ENCODE data around the gene PCDHB15. TPM values are rescaled to one million over a fixed set of nuclear protein-coding genes. Genes with fewer than 3 reads are reported as not detected.
"Not testable (repeated sequence)": the region's sequence is repeated elsewhere in the genome, so short reads cannot be mapped to it uniquely, and the experiment has no call there.

Gene PCDHB15
- total RNA-seq, 1 experiment from 2014 or later = not detected

DNA sequence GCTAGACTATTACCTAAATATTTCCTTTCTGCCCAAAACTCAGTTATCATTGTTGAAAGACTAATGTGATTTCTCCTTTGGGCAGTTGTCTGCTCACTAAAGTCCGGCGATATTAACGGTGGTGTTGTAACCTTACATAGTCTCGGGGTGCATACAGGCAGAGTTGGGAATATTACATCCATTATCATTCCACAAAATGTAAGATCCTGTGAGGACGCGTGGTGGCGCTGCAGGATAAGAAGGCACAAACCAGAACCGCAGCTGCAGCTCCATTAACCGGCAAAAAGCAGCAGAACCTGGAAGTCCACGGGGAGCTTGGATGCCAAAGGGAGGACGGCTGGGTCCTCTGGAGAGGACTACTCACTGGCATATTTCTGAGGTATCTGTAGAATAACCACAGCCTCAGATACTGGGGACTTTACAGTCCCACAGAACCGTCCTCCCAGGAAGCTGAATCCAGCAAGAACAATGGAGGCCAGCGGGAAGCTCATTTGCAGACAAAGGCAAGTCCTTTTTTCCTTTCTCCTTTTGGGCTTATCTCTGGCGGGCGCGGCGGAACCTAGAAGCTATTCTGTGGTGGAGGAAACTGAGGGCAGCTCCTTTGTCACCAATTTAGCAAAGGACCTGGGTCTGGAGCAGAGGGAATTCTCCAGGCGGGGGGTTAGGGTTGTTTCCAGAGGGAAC lies 31.4 kb upstream of the PCDHB15 start, which contains the start of gene PCDHB13:
TSS of gene PCDHB13 (plus strand) at position 264 of the 684 bp plus-strand sequence. CDS start at position 469, 205 bp downstream.
- H3K36me3 ChIP-seq (ENCODE audit: insufficient read depth, low read length); H3K4me2 ChIP-seq (ENCODE audit: low read depth, low read length, poor library complexity, severe bottlenecking); H3K27me3 ChIP-seq (ENCODE audit: low read length); H3K9me2 ChIP-seq (replicated peaks; ENCODE audit: insufficient read depth, low read length); H2AFZ ChIP-seq (ENCODE audit: low read length); H3K4me3 ChIP-seq (ENCODE audit: low read length); H3K9ac ChIP-seq (ENCODE audit: low read length); H3K79me2 ChIP-seq (ENCODE audit: low read length); H3K9me3 ChIP-seq (ENCODE audit: low read length); H4K20me1 ChIP-seq (ENCODE audit: insufficient read depth, low read depth, low read length); H3K4me1 ChIP-seq (ENCODE audit: low read length); H3K27ac ChIP-seq (ENCODE audit: low read length): not testable (repeated sequence)
- peak; percentile 76 for DNase-seq

DNA sequence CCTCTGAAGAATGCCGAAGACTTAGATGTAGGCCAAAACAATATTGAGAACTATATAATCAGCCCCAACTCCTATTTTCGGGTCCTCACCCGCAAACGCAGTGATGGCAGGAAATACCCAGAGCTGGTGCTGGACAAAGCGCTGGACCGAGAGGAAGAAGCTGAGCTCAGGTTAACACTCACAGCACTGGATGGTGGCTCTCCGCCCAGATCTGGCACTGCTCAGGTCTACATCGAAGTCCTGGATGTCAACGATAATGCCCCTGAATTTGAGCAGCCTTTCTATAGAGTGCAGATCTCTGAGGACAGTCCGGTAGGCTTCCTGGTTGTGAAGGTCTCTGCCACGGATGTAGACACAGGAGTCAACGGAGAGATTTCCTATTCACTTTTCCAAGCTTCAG lies 30.6 kb upstream of the PCDHB15 start:
- not testable (repeated sequence) for H3K4me2 ChIP-seq (ENCODE audit: low read depth, low read length, poor library complexity, severe bottlenecking); H3K4me1 ChIP-seq (ENCODE audit: low read length); H4K20me1 ChIP-seq (ENCODE audit: insufficient read depth, low read depth, low read length); H3K36me3 ChIP-seq (ENCODE audit: insufficient read depth, low read length); DNase-seq; H3K9me3 ChIP-seq (ENCODE audit: low read length); H3K9ac ChIP-seq (ENCODE audit: low read length); H3K27me3 ChIP-seq (ENCODE audit: low read length); H3K4me3 ChIP-seq (ENCODE audit: low read length); H2AFZ ChIP-seq (ENCODE audit: low read length); H3K9me2 ChIP-seq (replicated peaks; ENCODE audit: insufficient read depth, low read length); H3K79me2 ChIP-seq (ENCODE audit: low read length); H3K27ac ChIP-seq (ENCODE audit: low read length)

DNA sequence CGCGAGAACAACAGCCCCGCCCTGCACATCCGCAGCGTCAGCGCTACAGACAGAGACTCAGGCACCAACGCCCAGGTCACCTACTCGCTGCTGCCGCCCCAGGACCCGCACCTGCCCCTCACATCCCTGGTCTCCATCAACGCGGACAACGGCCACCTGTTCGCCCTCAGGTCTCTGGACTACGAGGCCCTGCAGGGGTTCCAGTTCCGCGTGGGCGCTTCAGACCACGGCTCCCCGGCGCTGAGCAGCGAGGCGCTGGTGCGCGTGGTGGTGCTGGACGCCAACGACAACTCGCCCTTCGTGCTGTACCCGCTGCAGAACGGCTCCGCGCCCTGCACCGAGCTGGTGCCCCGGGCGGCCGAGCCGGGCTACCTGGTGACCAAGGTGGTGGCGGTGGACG lies 29.7 kb upstream of the PCDHB15 start:
- H3K9ac ChIP-seq (ENCODE audit: low read length); H3K4me1 ChIP-seq (ENCODE audit: low read length); H3K79me2 ChIP-seq (ENCODE audit: low read length); H3K36me3 ChIP-seq (ENCODE audit: insufficient read depth, low read length); DNase-seq; H2AFZ ChIP-seq (ENCODE audit: low read length); H3K4me2 ChIP-seq (ENCODE audit: low read depth, low read length, poor library complexity, severe bottlenecking); H3K9me3 ChIP-seq (ENCODE audit: low read length); H3K4me3 ChIP-seq (ENCODE audit: low read length); H3K27ac ChIP-seq (ENCODE audit: low read length); H3K27me3 ChIP-seq (ENCODE audit: low read length); H4K20me1 ChIP-seq (ENCODE audit: insufficient read depth, low read depth, low read length); H3K9me2 ChIP-seq (replicated peaks; ENCODE audit: insufficient read depth, low read length): not testable (repeated sequence)

DNA sequence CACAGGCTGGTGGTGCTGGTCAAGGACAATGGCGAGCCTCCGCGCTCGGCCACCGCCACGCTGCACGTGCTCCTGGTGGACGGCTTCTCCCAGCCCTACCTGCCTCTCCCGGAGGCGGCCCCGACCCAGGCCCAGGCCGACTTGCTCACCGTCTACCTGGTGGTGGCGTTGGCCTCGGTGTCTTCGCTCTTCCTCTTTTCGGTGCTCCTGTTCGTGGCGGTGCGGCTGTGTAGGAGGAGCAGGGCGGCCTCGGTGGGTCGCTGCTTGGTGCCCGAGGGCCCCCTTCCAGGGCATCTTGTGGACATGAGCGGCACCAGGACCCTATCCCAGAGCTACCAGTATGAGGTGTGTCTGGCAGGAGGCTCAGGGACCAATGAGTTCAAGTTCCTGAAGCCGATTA lies 29.2 kb upstream of the PCDHB15 start:
- not testable (repeated sequence) for H3K27me3 ChIP-seq (ENCODE audit: low read length); H3K9me3 ChIP-seq (ENCODE audit: low read length); H3K4me1 ChIP-seq (ENCODE audit: low read length); H4K20me1 ChIP-seq (ENCODE audit: insufficient read depth, low read depth, low read length); H3K4me3 ChIP-seq (ENCODE audit: low read length); H3K9ac ChIP-seq (ENCODE audit: low read length); H3K27ac ChIP-seq (ENCODE audit: low read length); H3K4me2 ChIP-seq (ENCODE audit: low read depth, low read length, poor library complexity, severe bottlenecking); H2AFZ ChIP-seq (ENCODE audit: low read length); H3K9me2 ChIP-seq (replicated peaks; ENCODE audit: insufficient read depth, low read length); H3K79me2 ChIP-seq (ENCODE audit: low read length); H3K36me3 ChIP-seq (ENCODE audit: insufficient read depth, low read length); DNase-seq

DNA sequence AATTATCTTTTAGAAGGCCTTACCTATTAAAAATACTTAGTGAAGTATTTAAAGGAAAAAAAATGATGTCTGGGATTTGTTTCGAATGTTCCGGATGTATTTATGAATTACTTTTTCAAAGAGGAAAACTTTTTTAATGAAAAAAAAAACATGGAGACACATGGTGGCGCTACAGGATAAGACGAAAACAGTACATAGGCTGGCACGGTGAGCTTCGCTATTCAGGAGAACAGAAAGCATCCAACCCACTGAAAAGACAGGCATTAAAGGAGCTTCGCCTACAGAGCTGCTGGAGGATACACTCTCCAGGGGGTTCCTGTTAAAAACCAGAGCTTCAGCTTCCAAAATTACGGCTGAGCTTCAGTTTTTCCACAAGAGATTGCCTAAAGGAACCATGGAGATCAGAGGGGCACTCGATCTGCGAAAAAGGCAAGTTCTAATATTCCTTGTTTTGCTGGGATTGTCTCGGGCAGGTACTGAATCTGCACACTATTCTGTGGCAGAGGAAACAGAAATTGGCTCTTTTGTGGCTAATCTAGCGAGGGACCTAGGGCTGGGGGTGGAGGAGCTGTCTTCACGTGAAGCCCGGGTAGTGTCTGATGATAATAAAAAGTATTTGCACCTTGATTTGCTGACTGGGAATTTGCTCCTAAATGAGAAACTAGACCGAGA lies 21.9 kb upstream of the PCDHB15 start, which contains the start of gene PCDHB14:
TSS of gene PCDHB14 (plus strand) at position 232 of the 672 bp plus-strand sequence. CDS start at position 395, 163 bp downstream.
- H3K9ac ChIP-seq (ENCODE audit: low read length) = peak within 1 kb of the TSS; percentile 69
- H2AFZ ChIP-seq (ENCODE audit: low read length) = peak within 1 kb of the TSS; percentile 88
- no peak within 1 kb of the TSS for H3K27ac ChIP-seq (ENCODE audit: low read length)
- H3K4me3 ChIP-seq (ENCODE audit: low read length) = peak within 1 kb of the TSS; percentile 66
- no peaks in the 10 kb centered on the region for H4K20me1 ChIP-seq (ENCODE audit: insufficient read depth, low read depth, low read length)
- H3K79me2 ChIP-seq (ENCODE audit: low read length) = no peaks in the 10 kb centered on the region
- no peaks in the 10 kb centered on the region for H3K36me3 ChIP-seq (ENCODE audit: insufficient read depth, low read length)
- H3K9me2 ChIP-seq (replicated peaks; ENCODE audit: insufficient read depth, low read length) = no peaks in the 10 kb centered on the region
- peak; percentile 87 for DNase-seq
- peak within 1 kb of the TSS; percentile 74 for H3K4me2 ChIP-seq (ENCODE audit: low read depth, low read length, poor library complexity, severe bottlenecking)
- no peaks in the 10 kb centered on the region for H3K9me3 ChIP-seq (ENCODE audit: low read length)
- peaks cover 13% of the 10 kb centered on the region for H3K4me1 ChIP-seq (ENCODE audit: low read length)
- H3K27me3 ChIP-seq (ENCODE audit: low read length) = 0 out of 2 replicates have a peak, but pooled peaks cover 2% of the 10 kb centered on the region

DNA sequence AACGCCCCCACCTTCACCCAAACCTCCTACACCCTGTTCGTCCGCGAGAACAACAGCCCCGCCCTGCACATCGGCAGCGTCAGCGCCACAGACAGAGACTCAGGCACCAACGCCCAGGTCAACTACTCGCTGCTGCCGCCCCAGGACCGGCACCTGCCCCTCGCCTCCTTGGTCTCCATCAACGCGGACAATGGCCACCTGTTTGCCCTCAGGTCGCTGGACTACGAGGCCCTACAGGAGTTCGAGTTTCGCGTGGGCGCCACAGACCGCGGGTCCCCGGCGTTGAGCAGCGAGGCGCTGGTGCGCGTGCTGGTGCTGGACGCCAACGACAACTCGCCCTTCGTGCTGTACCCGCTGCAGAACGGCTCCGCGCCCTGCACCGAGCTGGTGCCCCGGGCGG lies 20.4 kb upstream of the PCDHB15 start:
- not testable (repeated sequence) for DNase-seq; H3K9me2 ChIP-seq (replicated peaks; ENCODE audit: insufficient read depth, low read length); H4K20me1 ChIP-seq (ENCODE audit: insufficient read depth, low read depth, low read length); H2AFZ ChIP-seq (ENCODE audit: low read length); H3K27me3 ChIP-seq (ENCODE audit: low read length); H3K79me2 ChIP-seq (ENCODE audit: low read length); H3K9ac ChIP-seq (ENCODE audit: low read length); H3K9me3 ChIP-seq (ENCODE audit: low read length); H3K27ac ChIP-seq (ENCODE audit: low read length); H3K36me3 ChIP-seq (ENCODE audit: insufficient read depth, low read length); H3K4me3 ChIP-seq (ENCODE audit: low read length); H3K4me2 ChIP-seq (ENCODE audit: low read depth, low read length, poor library complexity, severe bottlenecking)
- peaks cover 13% of the 10 kb centered on the region for H3K4me1 ChIP-seq (ENCODE audit: low read length)

DNA sequence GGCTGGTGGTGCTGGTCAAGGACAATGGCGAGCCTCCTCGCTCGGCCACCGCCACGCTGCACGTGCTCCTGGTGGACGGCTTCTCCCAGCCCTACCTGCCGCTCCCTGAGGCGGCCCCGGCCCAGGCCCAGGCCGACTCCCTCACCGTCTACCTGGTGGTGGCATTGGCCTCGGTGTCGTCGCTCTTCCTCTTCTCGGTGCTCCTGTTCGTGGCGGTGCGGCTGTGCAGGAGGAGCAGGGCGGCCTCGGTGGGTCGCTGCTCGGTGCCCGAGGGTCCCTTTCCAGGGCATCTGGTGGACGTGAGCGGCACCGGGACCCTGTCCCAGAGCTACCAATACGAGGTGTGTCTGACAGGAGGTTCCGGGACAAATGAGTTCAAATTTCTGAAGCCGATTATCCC lies 19.8 kb upstream of the PCDHB15 start:
- not testable (repeated sequence) for H3K9ac ChIP-seq (ENCODE audit: low read length); H2AFZ ChIP-seq (ENCODE audit: low read length); H3K27me3 ChIP-seq (ENCODE audit: low read length); H3K79me2 ChIP-seq (ENCODE audit: low read length); H4K20me1 ChIP-seq (ENCODE audit: insufficient read depth, low read depth, low read length); H3K4me3 ChIP-seq (ENCODE audit: low read length); DNase-seq; H3K4me2 ChIP-seq (ENCODE audit: low read depth, low read length, poor library complexity, severe bottlenecking); H3K36me3 ChIP-seq (ENCODE audit: insufficient read depth, low read length); H3K27ac ChIP-seq (ENCODE audit: low read length); H3K9me2 ChIP-seq (replicated peaks; ENCODE audit: insufficient read depth, low read length); H3K9me3 ChIP-seq (ENCODE audit: low read length)
- H3K4me1 ChIP-seq (ENCODE audit: low read length) = peaks cover 13% of the 10 kb centered on the region

DNA sequence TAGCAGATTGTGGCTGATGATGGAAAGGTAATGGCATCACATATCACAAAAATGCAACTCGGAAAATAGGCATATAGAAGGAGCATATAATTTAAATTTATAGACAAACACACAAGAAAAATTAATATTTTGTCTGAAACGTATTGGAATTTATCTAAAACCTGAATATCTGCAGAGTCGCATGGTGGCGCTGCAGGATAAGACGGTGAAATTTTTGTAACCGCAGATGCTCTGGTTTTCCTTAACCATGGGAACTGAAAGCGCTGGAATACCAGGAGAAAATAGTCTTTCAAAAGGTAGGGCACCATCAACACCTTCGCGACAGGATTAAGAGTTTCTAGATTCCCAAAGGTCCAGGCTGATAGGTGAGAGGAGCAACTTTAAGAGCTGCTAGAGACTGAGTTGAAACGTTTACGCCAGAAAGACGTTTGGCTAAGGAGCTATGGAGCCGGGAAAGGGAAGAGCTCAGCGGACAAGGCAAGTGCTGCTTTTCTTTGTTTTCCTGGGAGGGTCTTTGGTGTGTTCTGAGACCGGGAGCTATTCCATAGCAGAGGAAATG lies 11.0 kb upstream of the PCDHB15 start:
- H3K36me3 ChIP-seq (ENCODE audit: insufficient read depth, low read length) = no peaks in the 10 kb centered on the region
- H3K27ac ChIP-seq (ENCODE audit: low read length) = no peak overlapping the region
- H3K9ac ChIP-seq (ENCODE audit: low read length) = no peak overlapping the region
- H3K4me1 ChIP-seq (ENCODE audit: low read length) = no peaks in the 10 kb centered on the region
- no peak overlapping the region for H3K4me3 ChIP-seq (ENCODE audit: low read length)
- no peak overlapping the region for H3K4me2 ChIP-seq (ENCODE audit: low read depth, low read length, poor library complexity, severe bottlenecking)
- DNase-seq = no peak
- no peak overlapping the region for H2AFZ ChIP-seq (ENCODE audit: low read length)
- H3K79me2 ChIP-seq (ENCODE audit: low read length) = no peaks in the 10 kb centered on the region
- H3K9me2 ChIP-seq (replicated peaks; ENCODE audit: insufficient read depth, low read length) = no peaks in the 10 kb centered on the region
- H3K27me3 ChIP-seq (ENCODE audit: low read length) = no peaks in the 10 kb centered on the region
- no peaks in the 10 kb centered on the region for H4K20me1 ChIP-seq (ENCODE audit: insufficient read depth, low read depth, low read length)
- peaks cover 4% of the 10 kb centered on the region; the same call in 1 of the 2 replicates for H3K9me3 ChIP-seq (ENCODE audit: low read length)
